ENCODE data around the gene ARID5A. TPM values are rescaled to one million over a fixed set of nuclear protein-coding genes. Genes with fewer than 3 reads are reported as not detected.
A peak's percentile ranks its signal among the peaks of the same experiment; 100 is the strongest.
"Not testable (repeated sequence)": the region's sequence is repeated elsewhere in the genome, so short reads cannot be mapped to it uniquely, and the experiment has no call there.

The ARID5A gene, protein sequence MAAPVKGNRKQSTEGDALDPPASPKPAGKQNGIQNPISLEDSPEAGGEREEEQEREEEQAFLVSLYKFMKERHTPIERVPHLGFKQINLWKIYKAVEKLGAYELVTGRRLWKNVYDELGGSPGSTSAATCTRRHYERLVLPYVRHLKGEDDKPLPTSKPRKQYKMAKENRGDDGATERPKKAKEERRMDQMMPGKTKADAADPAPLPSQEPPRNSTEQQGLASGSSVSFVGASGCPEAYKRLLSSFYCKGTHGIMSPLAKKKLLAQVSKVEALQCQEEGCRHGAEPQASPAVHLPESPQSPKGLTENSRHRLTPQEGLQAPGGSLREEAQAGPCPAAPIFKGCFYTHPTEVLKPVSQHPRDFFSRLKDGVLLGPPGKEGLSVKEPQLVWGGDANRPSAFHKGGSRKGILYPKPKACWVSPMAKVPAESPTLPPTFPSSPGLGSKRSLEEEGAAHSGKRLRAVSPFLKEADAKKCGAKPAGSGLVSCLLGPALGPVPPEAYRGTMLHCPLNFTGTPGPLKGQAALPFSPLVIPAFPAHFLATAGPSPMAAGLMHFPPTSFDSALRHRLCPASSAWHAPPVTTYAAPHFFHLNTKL
- 9.4 TPM for total RNA-seq
- long read RNA-seq, transcript ARID5A-201 (7 exons, 2,188 nt), result major isoform, 17 of 34 reads
- long read RNA-seq, transcript ARID5A-202 (6 exons, 2,038 nt), result minor isoform, 8 of 34 reads
- long read RNA-seq, partial matches to known transcripts, result 5 of 34 reads
- long read RNA-seq, other reads (novel, unspliced or antisense), result 4 of 34 reads

DNA sequence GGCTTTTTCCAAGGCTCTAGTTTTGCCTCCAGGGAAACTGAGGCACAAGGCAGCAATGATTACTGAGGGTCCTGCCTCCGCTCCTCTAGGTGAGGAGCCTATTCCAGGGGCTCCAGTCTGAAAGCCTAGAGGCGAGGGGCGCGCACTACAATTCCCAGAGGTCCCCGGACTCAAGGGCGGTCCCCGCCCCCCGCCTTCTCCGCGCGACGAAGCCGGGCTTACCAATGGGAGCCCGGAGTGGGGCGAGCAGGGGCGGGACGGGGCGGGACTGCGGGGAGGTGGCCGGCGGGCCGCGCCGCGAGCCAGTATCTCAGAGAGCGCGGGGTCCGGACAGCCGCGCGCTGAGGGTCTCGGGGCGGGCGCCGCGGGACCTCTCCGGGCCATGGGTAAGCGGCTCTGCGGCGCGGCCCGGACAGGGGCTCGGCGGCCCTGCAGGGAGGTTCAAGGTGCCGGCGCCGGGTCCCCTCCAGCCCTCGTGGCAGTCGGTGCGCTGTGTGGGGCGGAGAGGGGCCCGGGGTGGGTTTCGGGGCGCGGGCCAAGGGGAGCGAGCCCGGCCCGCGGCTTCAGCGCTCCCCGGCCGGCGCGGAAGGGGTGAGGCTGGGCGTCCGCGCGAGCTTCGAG is at the start of gene ARID5A:
ARID5A (plus strand) TSS at position 308 of the 621 bp plus-strand sequence; CDS start at position 383, 75 bp downstream.
- DNase-seq (peak; percentile 97), ATAC-seq (ENCODE audit: poor library complexity) (peak; percentile 86)
- intact Hi-C loops (cut with DNase I), result no loop called here

DNA sequence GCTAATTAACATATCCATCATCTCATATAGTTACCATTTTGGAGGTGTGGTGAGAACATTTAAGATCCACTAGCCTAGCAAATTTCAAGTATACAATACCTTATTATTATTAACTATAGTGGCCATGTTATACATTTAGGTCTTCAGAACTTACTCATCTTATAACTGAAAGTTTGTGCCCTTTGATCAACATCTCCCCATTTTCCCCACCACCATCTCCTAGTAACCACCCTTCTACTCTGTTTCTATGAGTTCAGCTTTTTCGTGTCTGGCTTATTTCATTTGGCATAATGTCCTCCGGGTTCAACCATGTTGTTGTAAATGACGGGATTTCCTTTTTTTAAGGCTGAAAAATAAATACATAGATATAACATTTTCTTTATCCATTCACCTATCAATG is 47.3 kb upstream of the ARID5A start:
- intact Hi-C loops (cut with DNase I), result no loop called here
- ATAC-seq (ENCODE audit: poor library complexity), result no peak
- DNase-seq, result no peak

DNA sequence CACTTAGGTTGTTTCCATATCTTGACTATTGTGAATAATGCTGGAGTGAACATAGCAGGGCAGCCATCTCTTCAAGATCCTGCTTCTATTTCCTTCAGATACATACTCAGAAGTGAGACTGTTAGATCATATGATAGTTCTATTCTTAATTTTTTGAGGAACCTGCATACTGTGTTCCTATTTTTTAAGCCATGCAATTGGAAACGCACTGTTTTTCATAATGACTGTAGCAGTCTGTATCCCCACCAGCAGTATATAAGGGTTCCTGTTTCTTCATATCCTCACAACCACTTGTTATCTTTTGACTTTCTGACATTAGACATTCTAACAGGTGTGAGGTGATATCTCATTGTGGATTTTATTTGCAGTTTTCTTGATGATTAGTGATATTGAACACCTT is 46.9 kb upstream of the ARID5A start:
- intact Hi-C loops (cut with DNase I), result no loop called here
- ATAC-seq (ENCODE audit: poor library complexity) (peak; percentile 22), DNase-seq (no peak)

DNA sequence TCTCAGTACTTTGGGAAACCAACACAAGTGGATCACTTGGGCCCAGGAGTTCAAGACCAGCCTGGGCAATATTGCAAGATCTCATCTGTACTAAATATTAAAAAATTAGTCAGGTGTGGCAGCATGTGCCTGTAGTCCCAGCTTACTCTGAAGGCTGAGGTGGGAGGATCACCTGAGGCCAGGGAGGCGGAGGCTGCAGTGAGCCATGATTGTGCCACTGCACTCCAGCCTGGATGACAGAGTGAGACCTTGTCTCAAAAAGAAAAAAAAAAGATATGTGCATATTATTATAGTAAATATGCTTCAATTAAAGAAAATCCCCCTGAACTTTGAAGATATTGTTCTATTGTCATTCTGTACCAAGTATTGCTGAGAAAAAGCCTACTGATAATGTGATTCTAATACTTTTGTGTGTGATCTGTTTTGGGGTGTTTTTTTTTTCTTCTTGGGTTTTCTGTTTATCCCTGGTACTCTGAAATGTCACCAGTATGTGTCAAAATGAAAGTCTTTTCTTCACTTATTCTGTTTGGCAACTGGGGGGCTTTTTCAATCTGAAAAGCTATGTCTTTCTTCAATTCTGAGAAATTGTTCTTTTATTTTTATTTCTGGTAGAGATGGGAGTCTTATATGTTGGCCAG is 44.6 kb upstream of the ARID5A start:
- DNase-seq (no peak), ATAC-seq (ENCODE audit: poor library complexity) (no peak)
- intact Hi-C loops (cut with DNase I), result no loop called here

DNA sequence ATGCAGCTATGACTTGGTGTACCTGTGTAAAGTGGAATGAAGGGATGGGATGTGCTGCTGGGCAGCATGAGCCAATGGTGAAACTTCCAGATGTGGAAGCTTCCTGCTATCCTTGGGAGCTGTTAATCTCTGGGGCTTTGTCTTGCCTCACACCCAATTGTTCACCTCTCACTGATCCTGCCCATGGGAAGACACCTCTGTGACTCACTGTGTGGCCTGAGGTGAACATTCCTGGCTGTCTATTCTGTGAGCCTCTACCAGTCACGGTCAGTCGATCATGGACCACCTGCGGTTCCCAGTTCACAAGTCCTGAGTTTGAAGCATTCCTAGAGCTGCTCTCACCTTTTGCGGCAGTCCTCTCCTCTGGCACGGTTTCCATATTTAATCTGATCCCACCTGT is 43.5 kb upstream of the ARID5A start:
- intact Hi-C loops (cut with DNase I), result no loop called here
- ATAC-seq (ENCODE audit: poor library complexity) (no peak), DNase-seq (no peak)

DNA sequence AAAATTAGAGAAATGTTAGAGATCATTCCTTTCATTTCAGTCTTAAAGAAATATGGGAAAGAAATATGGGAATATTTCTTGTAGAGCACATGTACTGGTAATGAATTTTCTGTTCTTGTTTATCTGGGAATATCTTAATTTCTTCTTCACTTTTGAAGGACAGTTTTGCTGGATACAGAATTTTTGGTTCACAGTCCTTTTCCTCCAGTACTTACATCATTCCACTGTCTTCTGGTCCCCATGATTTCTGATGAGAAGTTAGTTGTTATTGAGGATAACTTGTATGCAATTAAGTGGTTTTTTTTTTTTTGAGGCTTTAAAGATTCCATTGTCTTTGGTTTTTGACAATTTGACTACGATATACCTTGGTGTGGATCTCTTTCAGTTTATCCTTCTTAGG is 42.4 kb upstream of the ARID5A start:
- ATAC-seq (ENCODE audit: poor library complexity) (no peak), DNase-seq (no peak)
- intact Hi-C loops (cut with DNase I), result no loop called here

DNA sequence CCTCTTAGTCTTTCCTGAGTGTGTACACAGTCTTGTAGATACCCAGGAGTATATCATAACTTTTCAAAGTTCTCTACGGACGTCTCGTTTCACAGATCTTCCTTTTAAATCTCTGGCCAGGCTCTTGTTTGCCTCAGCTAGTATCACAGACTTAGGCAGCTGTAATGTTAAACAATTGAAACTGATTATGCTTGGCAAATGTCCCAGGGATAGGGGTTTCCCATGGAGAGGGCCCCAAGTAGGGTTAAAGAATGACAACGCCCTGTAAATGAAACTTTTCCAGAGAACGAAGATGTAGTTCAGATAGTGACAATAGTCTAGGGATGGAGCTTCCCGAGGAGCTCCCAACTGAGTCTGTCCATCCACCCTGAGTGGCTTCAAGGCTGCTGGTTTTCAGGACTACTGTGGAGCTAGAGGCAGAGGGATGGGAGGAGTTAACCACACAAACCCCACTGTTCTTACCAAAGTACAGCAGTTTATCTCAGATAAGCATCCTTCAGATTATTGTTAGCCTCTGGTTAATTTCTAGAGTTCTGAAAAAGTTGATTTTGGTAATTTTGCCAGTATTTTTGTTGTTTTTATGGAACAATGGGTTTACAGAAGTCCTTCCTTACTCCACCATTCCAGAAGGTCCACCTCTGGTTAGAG is 40.4 kb upstream of the ARID5A start:
- DNase-seq, result no peak
- intact Hi-C loops (cut with DNase I), result no loop called here
- ATAC-seq (ENCODE audit: poor library complexity), result no peak

DNA sequence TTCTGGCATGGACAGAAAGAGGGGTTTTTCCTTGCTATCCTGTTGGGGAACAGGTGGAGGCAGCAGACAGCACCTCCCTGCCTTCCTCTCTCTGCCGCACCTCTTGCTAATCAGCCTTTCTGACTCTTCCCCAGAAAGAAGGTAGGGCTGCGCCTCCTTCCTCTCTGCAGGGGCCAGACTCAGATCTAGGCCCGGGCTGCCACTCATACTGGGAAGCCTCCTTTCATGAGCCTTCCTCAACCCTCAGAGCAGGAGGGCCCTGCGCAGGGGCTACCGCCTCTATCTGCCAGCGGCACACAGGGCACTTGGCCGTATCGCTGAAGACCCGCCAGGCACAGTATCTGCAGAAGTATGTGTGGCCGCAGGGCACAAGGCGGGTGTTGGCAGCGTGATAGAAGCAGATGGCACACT is 38.5 kb upstream of the ARID5A start:
- DNase-seq (no peak), ATAC-seq (ENCODE audit: poor library complexity) (peak; percentile 55)
- intact Hi-C loops (cut with DNase I), result no loop called here

DNA sequence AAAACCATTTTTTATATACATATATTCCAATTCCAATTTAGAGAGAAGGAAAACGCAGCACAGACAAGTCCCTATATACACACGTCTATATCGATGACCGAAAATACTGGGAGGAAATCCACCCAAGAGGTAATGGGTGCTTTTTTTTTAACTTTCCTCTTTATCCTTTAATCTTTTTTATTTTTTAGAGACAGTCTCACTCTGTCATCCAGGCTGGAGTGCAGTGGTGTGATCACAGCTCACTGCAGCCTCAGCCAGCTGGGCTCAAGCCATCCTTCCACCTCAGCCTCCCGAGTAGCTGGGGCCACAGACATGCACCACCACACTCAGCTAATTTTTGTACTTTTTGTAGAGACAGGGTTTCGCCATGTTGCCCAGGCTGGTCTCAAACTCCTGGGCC is 37.9 kb upstream of the ARID5A start:
- intact Hi-C loops (cut with DNase I), result not testable (repeated sequence)

DNA sequence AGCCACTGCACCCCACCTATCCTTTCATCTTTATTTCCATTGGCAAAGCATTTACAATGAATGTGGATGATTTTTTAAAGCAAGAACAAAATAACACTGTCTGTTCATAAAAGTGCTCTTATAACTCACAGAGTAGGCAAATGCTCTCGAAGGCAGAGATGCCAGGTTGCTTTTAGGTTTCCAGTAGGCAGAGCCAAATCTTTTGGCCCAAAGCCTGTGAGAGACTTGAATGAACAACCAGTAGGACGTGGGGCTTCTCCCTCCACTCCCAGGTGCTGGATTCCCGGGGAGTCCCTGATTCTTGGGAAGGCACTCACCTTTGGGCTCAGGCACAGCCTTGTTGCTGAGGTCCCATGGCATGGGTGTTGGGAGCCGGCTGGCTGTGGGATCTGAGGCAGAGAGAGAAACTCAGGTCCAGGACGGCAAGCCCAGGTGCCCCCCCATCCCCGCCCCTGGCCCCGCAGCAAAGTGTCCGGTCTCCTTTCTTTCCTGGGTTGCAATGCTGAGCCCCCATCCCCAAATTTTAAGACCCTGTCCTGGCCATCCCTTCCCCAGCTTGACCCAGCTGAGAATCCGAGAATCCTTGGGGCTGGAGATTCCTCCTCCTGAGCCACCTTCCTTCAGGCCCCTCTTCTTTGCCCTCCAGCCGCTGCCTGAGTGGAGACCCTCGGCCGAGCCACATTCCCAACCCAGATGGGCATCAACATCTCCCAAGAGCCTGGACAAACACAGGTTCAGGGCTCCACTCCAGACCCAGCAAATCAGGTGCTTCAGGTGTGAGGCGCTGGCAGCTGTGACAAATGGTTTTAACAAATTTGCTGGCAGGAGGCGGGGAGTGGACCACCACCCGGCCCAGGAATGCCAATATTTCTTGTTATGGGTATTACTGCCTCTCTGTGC is 37.2 kb upstream of the ARID5A start:
- intact Hi-C loops (cut with DNase I), result no loop called here

More for the DNA sequence above, 37.9 kb upstream of the ARID5A start:
- ATAC-seq (ENCODE audit: poor library complexity); DNase-seq: not testable (repeated sequence)

DNA sequence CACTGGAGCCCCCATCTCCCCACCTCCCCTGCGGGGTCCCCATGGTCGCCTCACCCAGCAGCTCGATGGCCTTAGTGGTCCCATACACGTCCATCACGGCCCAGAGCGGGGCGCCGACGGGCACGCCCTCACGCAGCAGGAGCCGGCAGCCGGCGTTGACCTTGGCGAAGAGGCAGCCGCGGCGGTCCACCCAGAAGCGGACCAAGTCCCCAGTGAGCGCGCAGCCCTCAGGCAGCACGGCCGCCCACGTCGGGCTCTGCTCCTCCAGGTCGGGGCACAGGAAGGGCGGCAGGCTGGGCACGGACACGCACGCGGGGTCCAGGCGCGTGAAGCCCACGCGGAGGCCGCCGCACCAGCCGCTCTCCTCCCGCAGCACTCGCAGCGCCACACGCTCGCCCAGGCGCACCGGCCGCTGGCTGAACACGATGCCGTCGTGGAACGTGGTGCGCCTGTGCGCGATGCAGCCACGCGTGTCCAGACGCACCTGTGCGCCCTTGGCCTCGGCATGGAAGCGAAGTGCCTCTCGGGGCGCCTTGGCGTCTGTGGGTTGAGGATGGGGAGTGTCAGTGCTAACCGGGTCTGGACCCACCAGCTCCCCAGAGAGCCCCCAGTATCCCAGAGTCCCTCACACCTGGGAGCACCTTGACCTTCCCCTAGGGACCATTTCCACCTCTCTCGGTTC is 36.0 kb upstream of the ARID5A start:
- DNase-seq (no peak), ATAC-seq (ENCODE audit: poor library complexity) (no peak)
- intact Hi-C loops (cut with DNase I), result loop anchor here (10.0 kb wide), 1 partner anchor 156 kb away; no protein-coding TSS in a partner anchor

More for the DNA sequence above, 37.2 kb upstream of the ARID5A start:
- DNase-seq (no peak), ATAC-seq (ENCODE audit: poor library complexity) (no peak)

DNA sequence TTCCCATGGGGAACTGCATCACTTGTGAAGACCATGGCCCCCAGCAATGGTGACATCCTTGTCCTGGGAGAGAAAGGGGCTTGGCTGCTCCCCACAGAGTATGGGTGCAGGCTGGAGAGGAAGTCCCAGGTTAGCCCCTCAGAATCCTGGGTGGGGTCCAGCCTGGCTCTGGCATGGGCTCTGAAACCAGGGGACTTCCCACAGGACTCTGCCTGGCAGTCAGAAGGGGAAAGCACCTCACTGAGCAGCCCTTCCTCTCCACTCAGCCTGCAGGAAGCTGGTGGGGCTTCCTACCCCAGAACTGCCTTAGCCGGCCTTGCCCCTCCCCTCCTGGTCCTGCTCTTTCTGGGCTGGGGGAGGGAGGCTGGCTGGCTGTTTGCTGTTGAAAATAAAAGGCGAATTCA is 35.1 kb upstream of the ARID5A start:
- DNase-seq (no peak), ATAC-seq (ENCODE audit: poor library complexity) (no peak)
- intact Hi-C loops (cut with DNase I), result loop anchor here (10.0 kb wide), 1 partner anchor 157 kb away; no protein-coding TSS in a partner anchor

DNA sequence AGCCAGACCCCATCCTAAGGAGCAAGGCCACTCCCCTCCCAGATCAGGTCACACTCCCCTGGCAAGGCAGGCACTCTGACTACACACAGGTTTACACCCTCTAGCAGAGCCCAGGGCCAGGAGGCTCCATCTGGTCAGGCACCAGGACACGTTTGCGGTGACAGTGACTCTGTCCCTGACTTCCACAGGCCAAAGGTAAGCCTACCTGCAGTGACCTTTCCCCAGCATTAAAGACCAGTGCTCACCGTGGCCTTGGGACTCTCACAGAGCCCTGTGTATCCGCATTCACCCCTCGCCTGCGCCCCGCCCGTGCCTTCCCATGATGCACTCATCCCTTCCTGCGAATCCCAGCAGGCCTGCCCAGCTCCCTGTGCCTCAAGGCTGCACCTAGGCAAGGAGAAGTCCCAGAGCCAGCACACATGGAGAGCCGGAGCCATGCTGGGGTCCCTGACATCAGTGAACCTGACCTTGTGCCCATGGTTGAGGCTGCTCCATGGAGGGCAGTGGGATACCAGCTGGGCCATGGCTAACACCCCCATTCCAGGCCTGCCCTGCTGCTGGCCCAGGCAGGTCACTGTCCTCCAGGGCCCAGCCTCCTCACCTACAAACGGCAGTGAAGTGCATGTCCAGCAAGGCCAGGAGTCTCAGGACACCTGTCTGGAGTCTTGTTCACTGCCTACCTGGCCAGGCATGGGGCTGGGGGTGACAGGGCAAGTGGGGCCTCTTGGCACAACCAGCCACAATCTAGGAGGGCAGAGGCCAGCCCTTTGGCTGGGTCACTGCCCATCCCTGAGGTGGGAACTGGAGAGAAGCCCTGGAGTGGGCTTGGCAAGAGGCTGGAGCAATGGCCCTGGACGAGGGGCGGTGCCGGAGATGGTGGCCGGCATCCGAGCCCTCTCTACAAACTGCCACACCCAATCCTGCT is 34.4 kb upstream of the ARID5A start:
- ATAC-seq (ENCODE audit: poor library complexity), result no peak
- no peak for DNase-seq
- intact Hi-C loops (cut with DNase I), result loop anchor here (10.0 kb wide), 1 partner anchor 157 kb away; no protein-coding TSS in a partner anchor

DNA sequence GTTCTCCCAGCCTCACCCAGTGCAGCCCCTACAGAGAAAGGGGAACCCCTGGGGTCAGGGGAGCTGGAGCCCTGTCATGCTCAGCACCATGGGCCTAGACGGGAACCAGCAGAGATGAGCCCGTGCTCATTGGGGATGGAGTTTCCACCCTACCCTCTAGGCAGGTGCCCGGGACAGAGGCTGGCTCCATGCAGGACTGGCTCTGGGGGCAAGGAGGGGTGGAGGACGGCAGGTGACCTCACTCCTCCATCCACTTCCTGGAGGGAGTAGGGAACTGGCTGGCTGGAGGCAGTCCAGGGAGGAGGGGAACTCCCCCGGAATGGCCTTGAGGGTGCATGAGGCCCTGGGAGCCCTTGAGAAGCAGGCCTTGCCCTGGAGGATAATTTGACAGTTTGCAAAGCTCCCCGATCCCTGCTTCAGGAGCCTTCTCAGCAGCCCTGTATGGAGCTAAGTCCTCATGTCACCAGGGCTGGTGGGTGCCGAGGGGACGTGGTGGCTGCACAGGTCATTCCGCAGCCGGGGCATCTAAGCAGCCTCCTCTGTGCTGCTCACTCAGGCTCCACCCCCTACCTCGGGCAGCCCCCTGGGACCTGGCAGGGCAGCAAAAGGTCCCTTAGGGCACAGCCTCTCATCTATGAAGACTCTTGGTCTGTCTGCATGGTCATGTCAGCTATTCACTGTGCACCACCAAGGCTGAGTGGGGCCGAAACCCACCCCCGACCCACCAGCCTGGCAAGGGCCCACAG is 33.5 kb upstream of the ARID5A start:
- no peak for ATAC-seq (ENCODE audit: poor library complexity)
- intact Hi-C loops (cut with DNase I), result loop anchor here (10.0 kb wide), 1 partner anchor 158 kb away; no protein-coding TSS in a partner anchor
- DNase-seq, result no peak

DNA sequence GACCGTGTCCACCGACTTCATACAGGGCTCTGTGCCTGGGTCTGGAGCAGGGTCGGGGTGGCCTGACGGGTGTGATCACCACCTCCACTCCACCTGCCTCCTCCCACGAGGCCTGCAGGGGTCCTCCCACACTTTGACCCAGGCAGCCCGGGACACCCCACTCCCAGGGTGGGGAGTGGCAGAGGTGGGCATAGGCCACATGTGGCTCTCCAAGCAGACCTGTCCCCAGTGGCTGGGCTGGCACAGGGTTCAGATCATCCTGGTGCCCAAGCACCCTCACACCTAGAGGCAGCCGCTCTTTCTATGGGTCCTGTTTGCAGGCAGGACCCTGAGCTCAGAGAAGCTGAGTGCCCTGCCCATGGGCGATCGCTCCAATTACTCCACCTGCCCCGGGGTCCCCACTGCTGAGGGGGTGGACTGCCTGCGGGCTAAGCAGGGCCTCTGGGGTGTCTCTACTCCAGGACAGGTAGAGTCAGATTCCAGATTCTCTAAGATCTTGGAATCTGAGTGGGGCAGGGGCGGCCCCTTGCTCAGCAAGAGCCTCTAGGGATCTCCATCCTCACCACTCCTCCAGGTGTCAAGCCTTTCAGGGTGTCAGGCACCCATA is 32.8 kb upstream of the ARID5A start:
- DNase-seq (no peak), ATAC-seq (ENCODE audit: poor library complexity) (no peak)
- intact Hi-C loops (cut with DNase I), result loop anchor here (10.0 kb wide), 1 partner anchor 159 kb away; no protein-coding TSS in a partner anchor
